GM21381 (cell line): Measurements from ENCODE around the gene EMP3.
"Not testable (repeated sequence)": the region's sequence is repeated elsewhere in the genome, so short reads cannot be mapped to it uniquely, and the experiment has no call there.

Source experiments
- ATAC-seq: cut with Tn5 transposase; IDR thresholded peaks from one replicate; pipeline ENCODE4 v1.9.1; 2021; ENCODE audit warnings: mild to moderate bottlenecking, moderate library complexity; ENCODE audit not compliant: unreplicated experiment

EMP3 gene

GRCh38 chr19:48315712-48316111, 9.6 kb upstream of the EMP3 start:
- ATAC-seq = no peak

- ATAC-seq = not testable (repeated sequence)
These were observed 7.7 kb upstream of the EMP3 start for GRCh38 chr19:48317708-48317960.

- no peak for ATAC-seq
These were observed 6.9 kb upstream of the EMP3 start for GRCh38 chr19:48318286-48318987.

- no peak for ATAC-seq
These were observed 5.5 kb upstream of the EMP3 start for GRCh38 chr19:48319647-48320541.

- peak; percentile 47 for ATAC-seq
These were observed 4.1 kb upstream of the EMP3 start for GRCh38 chr19:48321372-48321621.

- ATAC-seq = peak; percentile 55
These were observed 3.4 kb upstream of the EMP3 start for GRCh38 chr19:48321622-48322591.

GRCh38 chr19:48329167-48329891, 4.0 kb downstream of the EMP3 start:
- ATAC-seq = no peak

GRCh38 chr19:48330012-48330681, 4.8 kb downstream of the EMP3 start:
- peak; percentile 32 for ATAC-seq

- no peak for ATAC-seq
These were observed 7.0 kb downstream of the EMP3 start for GRCh38 chr19:48332351-48332661.

GRCh38 chr19:48332662-48333466, 7.5 kb downstream of the EMP3 start:
- ATAC-seq = peak; percentile 56

GRCh38 chr19:48333467-48334384, 8.4 kb downstream of the EMP3 start:
- peak; percentile 45 for ATAC-seq

GRCh38 chr19:48338253-48338755, 13.0 kb downstream of the EMP3 start:
- no peak for ATAC-seq

GRCh38 chr19:48338802-48339503, 13.6 kb downstream of the EMP3 start:
- ATAC-seq = no peak

GRCh38 chr19:48340995-48341394, 15.6 kb downstream of the EMP3 start:
- ATAC-seq = no peak

- no peak for ATAC-seq
These were observed 16.4 kb downstream of the EMP3 start for GRCh38 chr19:48341515-48342413.

- no peak for ATAC-seq
These were observed 17.0 kb downstream of the EMP3 start for GRCh38 chr19:48342414-48342738.
